Loucy (cell line): ENCODE measurements around the gene MOGAT3.
A peak's percentile ranks its signal among the peaks of the same experiment; 100 is the strongest.

ENCODE experiments used
- EZH2phosphoT487 ChIP-seq: fragments of 200-600 bp; IDR thresholded peaks from 2 replicates; pipeline ENCODE4 v1.6.1; 2018; ENCODE audit warnings: antibody characterized with exemption, mild to moderate bottlenecking, moderate library complexity, borderline replicate concordance
- TF ChIP-seq, protein P1 (sequence below): fragments of 200-600 bp; sonication (generic); conservative IDR thresholded peaks from 2 replicates; pipeline ENCODE4 v1.5.1; 2014; ENCODE audit warnings: mild to moderate bottlenecking, antibody characterized with exemption, low read length

GRCh38 chr7:101169838-101170551 lies 30.8 kb downstream of the MOGAT3 start:
- TF ChIP-seq, protein P1, sequence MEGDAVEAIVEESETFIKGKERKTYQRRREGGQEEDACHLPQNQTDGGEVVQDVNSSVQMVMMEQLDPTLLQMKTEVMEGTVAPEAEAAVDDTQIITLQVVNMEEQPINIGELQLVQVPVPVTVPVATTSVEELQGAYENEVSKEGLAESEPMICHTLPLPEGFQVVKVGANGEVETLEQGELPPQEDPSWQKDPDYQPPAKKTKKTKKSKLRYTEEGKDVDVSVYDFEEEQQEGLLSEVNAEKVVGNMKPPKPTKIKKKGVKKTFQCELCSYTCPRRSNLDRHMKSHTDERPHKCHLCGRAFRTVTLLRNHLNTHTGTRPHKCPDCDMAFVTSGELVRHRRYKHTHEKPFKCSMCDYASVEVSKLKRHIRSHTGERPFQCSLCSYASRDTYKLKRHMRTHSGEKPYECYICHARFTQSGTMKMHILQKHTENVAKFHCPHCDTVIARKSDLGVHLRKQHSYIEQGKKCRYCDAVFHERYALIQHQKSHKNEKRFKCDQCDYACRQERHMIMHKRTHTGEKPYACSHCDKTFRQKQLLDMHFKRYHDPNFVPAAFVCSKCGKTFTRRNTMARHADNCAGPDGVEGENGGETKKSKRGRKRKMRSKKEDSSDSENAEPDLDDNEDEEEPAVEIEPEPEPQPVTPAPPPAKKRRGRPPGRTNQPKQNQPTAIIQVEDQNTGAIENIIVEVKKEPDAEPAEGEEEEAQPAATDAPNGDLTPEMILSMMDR = peak; percentile 92
- TF ChIP-seq EZH2phosphoT487 = no peak
